ENCODE results near the gene SERPINA3. TPM values are rescaled to one million over a fixed set of nuclear protein-coding genes. Genes with fewer than 3 reads are reported as not detected.

Gene SERPINA3
- total and polyA plus RNA-seq, 9 donors = 49.6 to 291 (median 224) TPM

DNA sequence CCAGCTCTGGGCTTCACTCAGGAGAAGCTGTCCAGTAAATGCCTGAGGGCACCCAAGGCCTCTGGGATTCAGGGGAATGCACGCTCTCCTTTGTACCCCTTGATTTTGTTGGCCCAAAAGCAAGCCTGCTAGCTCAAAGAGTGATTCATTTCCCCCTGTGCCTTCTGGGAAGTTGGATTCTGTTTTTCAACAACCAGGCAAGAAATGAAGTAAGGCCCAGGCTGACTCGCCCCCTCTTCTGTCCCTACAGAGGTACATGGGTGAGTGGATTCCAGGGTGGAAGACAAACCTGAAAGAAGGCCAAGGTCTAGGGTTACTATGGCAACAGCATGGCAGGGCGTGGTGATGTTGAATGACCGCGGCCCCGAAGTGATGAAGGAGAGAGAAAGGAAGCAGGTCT, 40.2 kb upstream of the SERPINA3 start:
- Histone ChIP-seq H3K36me3 (no peaks in the 10 kb centered on the region), H3K4me1 (ENCODE audit: insufficient read depth) (no peaks in the 10 kb centered on the region), H3K4me3 (no peak overlapping the region), H3K27me3 (no peaks in the 10 kb centered on the region), H3K9me3 (no peaks in the 10 kb centered on the region), H3K27ac (peak overlapping the region in 1 of 2 donors; percentile 44)
- intact Hi-C loops (cut with DNase I) = no loop called here
- TF ChIP-seq POLR2A (IDR thresholded peaks at IDR 0.05) (no peak), EP300 (IDR thresholded peaks at IDR 0.05) (no peak)
- TF ChIP-seq, protein P1, sequence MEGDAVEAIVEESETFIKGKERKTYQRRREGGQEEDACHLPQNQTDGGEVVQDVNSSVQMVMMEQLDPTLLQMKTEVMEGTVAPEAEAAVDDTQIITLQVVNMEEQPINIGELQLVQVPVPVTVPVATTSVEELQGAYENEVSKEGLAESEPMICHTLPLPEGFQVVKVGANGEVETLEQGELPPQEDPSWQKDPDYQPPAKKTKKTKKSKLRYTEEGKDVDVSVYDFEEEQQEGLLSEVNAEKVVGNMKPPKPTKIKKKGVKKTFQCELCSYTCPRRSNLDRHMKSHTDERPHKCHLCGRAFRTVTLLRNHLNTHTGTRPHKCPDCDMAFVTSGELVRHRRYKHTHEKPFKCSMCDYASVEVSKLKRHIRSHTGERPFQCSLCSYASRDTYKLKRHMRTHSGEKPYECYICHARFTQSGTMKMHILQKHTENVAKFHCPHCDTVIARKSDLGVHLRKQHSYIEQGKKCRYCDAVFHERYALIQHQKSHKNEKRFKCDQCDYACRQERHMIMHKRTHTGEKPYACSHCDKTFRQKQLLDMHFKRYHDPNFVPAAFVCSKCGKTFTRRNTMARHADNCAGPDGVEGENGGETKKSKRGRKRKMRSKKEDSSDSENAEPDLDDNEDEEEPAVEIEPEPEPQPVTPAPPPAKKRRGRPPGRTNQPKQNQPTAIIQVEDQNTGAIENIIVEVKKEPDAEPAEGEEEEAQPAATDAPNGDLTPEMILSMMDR (IDR thresholded peaks at IDR 0.05) = no peak
- 81 to 94% (median 85%) methylated on average over 6 of the region's 6 CpGs for WGBS, 3 donors
- peak in 1 of 5 donors; percentile 25 for DNase-seq

DNA sequence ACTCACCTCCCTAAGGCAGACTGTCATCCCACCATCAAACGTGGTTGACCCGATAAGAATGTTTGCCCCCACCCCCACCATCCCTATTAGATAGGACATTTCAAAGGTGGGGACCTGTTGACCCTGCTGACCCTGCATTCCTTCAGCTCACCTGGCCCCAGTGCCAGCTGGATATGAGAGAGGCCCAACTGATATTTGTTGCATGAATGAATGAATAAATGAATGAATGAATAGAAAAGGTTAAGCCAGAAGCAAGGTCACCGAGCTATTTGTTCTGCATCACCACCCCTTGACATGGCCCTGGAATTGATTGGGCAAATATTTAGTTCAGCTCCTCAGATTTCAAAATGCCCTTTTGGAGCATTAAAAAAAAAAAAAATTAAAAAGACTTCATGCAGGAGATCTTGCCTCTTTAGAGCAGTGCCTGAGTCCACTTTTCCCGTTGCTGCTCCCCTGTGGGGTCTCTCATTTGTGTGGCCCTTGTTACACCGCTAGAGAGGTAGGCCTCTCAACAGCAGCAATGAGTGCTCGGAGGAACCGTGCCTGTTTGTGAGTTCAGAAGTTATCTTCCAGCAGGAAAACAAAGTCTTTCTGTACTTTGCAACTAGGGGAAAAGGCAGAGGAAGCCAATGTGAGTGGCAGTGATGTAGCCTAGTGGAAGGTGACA, 39.4 kb upstream of the SERPINA3 start:
- H3K27me3 ChIP-seq = no peaks in the 10 kb centered on the region
- no peaks in the 10 kb centered on the region for H3K36me3 ChIP-seq
- no peaks in the 10 kb centered on the region for H3K9me3 ChIP-seq
- TF ChIP-seq, protein P1 (IDR thresholded peaks at IDR 0.05) = no peak
- TF ChIP-seq POLR2A (IDR thresholded peaks at IDR 0.05) (no peak), EP300 (IDR thresholded peaks at IDR 0.05) (no peak)
- H3K27ac ChIP-seq = no peak overlapping the region
- DNase-seq = peak in 1 of 5 donors; percentile 11
- H3K4me1 ChIP-seq (ENCODE audit: insufficient read depth) = no peaks in the 10 kb centered on the region
- 72 to 81% (median 80%) methylated on average over 7 of the region's 7 CpGs for WGBS, 3 donors
- H3K4me3 ChIP-seq = no peak overlapping the region
- intact Hi-C loops (cut with DNase I) = no loop called here

DNA sequence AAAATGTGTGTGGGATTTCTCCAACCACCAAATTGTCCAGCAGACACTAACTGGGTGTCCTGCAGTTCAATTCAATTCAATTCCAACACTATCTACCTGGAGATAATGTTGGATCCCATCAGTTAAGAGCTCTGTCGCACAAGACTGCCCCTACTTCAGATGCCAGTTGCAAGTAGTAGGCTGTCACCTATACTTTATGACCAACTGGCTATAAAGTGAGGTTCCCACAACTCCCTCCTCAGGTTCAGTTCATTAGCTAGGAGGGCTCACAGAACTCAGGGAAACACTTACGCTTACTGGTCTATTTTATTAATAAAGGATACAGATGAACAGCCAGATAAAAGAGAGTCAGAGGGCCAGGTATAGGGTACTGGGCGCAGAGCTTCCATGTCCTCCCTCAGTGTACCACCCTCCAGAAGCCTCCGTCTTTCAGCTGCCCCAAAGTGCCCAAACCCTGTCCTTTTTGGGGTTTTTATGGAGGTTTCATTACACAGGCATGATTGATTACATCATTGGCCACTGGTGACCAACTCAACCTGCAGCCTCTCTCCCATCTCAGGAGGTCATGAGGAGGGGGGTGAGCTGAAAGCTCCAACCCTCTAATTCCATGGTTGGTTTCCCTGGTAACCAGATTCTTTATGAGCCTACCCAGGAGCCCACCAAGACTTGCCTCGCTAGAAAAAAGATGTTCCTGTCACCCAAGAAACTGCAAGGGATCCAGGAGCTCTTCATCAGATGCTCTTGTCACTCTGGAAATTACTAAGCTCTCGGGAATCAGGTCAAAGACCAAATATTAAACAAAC, 38.5 kb upstream of the SERPINA3 start:
- intact Hi-C loops (cut with DNase I) = no loop called here
- Histone ChIP-seq H3K4me3 (no peak overlapping the region), H3K36me3 (no peaks in the 10 kb centered on the region), H3K27me3 (no peaks in the 10 kb centered on the region), H3K9me3 (no peaks in the 10 kb centered on the region), H3K27ac (no peak overlapping the region), H3K4me1 (ENCODE audit: insufficient read depth) (no peaks in the 10 kb centered on the region)
- DNase-seq = peak in 1 of 5 donors; percentile 4
- WGBS, 3 donors = 83 to 85% (median 84%) methylated on average over 6 of the region's 6 CpGs
- no peak for TF ChIP-seq EP300 (IDR thresholded peaks at IDR 0.05)
- TF ChIP-seq, protein P1 (IDR thresholded peaks at IDR 0.05) = no peak
- no peak for TF ChIP-seq POLR2A (IDR thresholded peaks at IDR 0.05)

DNA sequence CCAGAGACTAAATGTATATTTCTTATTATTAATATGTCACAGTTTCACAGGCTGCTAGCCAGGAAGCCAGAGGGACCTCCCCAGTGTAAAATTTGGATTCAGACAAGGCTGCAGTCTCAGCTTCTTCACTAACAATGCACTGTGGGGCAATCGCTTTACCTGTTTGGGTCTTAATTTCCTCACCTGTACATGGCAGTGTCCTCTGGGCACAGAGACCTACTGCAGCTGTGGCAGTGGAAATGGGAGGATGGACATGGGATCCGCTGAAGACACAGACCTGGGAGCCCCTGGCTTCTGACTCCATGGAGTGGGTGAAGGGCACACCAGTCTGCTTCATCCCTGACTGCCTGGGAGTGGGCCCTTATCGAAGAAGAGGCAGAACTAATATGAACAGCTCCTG, 37.9 kb upstream of the SERPINA3 start:
- no peak overlapping the region for H3K4me3 ChIP-seq
- no peaks in the 10 kb centered on the region for H3K4me1 ChIP-seq (ENCODE audit: insufficient read depth)
- no peak overlapping the region for H3K27ac ChIP-seq
- intact Hi-C loops (cut with DNase I) = no loop called here
- no peaks in the 10 kb centered on the region for H3K36me3 ChIP-seq
- TF ChIP-seq POLR2A (IDR thresholded peaks at IDR 0.05) (no peak), EP300 (IDR thresholded peaks at IDR 0.05) (no peak)
- TF ChIP-seq, protein P1 (IDR thresholded peaks at IDR 0.05) = no peak
- no peaks in the 10 kb centered on the region for H3K9me3 ChIP-seq
- DNase-seq = peak in 1 of 5 donors; percentile 6
- WGBS, 3 donors = 78 to 98% (median 89%) methylated on average over 3 of the region's 3 CpGs
- H3K27me3 ChIP-seq = no peaks in the 10 kb centered on the region

Data from ovary (tissue), 9 donors.